ENCODE results near the gene SMCP.

SMCP gene

GRCh38 chr1:152869808-152870419 is 8.2 kb upstream of the SMCP start:
- H3K27ac ChIP-seq (ENCODE audit: low read depth in 2 of 2, low read length in 2 of 2): no peak overlapping the region

GRCh38 chr1:152870831-152871730 is 7.0 kb upstream of the SMCP start:
- no peaks in the 10 kb centered on the region for H3K4me1 ChIP-seq (ENCODE audit: control insufficient read depth in 2 of 2, insufficient read depth in 2 of 2, low read length in 2 of 2)
- no peak overlapping the region for H3K4me3 ChIP-seq (ENCODE audit: low read length in 2 of 2)
- H3K36me3 ChIP-seq (ENCODE audit: control insufficient read depth in 2 of 2, insufficient read depth in 2 of 2, low read length in 2 of 2): no peaks in the 10 kb centered on the region
- H3K9me3 ChIP-seq (ENCODE audit: control insufficient read depth in 2 of 2, low read length in 2 of 2): no peaks in the 10 kb centered on the region
- no peak overlapping the region for H3K9ac ChIP-seq (ENCODE audit: low read depth in 1 of 2, low read length in 2 of 2)
- H3K27ac ChIP-seq (ENCODE audit: low read depth in 2 of 2, low read length in 2 of 2): no peak overlapping the region
- H3K27me3 ChIP-seq (ENCODE audit: control insufficient read depth in 2 of 2, insufficient read depth in 2 of 2, low read length in 2 of 2): no peaks in the 10 kb centered on the region

More at GRCh38 chr1:152869808-152870419, 8.2 kb upstream of the SMCP start:
- Histone ChIP-seq H3K9me3 (ENCODE audit: control insufficient read depth in 2 of 2, low read length in 2 of 2) (no peaks in the 10 kb centered on the region), H3K27me3 (ENCODE audit: control insufficient read depth in 2 of 2, insufficient read depth in 2 of 2, low read length in 2 of 2) (no peaks in the 10 kb centered on the region), H3K36me3 (ENCODE audit: control insufficient read depth in 2 of 2, insufficient read depth in 2 of 2, low read length in 2 of 2) (no peaks in the 10 kb centered on the region), H3K9ac (ENCODE audit: low read depth in 1 of 2, low read length in 2 of 2) (no peak overlapping the region), H3K4me1 (ENCODE audit: control insufficient read depth in 2 of 2, insufficient read depth in 2 of 2, low read length in 2 of 2) (no peaks in the 10 kb centered on the region), H3K4me3 (ENCODE audit: low read length in 2 of 2) (no peak overlapping the region)

GRCh38 chr1:152871731-152872126 is 6.4 kb upstream of the SMCP start:
- H3K9me3 ChIP-seq (ENCODE audit: control insufficient read depth in 2 of 2, low read length in 2 of 2): no peaks in the 10 kb centered on the region
- H3K4me3 ChIP-seq (ENCODE audit: low read length in 2 of 2): no peak overlapping the region
- no peaks in the 10 kb centered on the region for H3K27me3 ChIP-seq (ENCODE audit: control insufficient read depth in 2 of 2, insufficient read depth in 2 of 2, low read length in 2 of 2)
- no peaks in the 10 kb centered on the region for H3K4me1 ChIP-seq (ENCODE audit: control insufficient read depth in 2 of 2, insufficient read depth in 2 of 2, low read length in 2 of 2)
- H3K27ac ChIP-seq (ENCODE audit: low read depth in 2 of 2, low read length in 2 of 2): no peak overlapping the region
- no peaks in the 10 kb centered on the region for H3K36me3 ChIP-seq (ENCODE audit: control insufficient read depth in 2 of 2, insufficient read depth in 2 of 2, low read length in 2 of 2)
- H3K9ac ChIP-seq (ENCODE audit: low read depth in 1 of 2, low read length in 2 of 2): no peak overlapping the region

GRCh38 chr1:152873495-152873894 is 4.6 kb upstream of the SMCP start:
- Histone ChIP-seq H3K4me1 (ENCODE audit: control insufficient read depth in 2 of 2, insufficient read depth in 2 of 2, low read length in 2 of 2) (no peaks in the 10 kb centered on the region), H3K9ac (ENCODE audit: low read depth in 1 of 2, low read length in 2 of 2) (no peak overlapping the region), H3K4me3 (ENCODE audit: low read length in 2 of 2) (no peak overlapping the region), H3K36me3 (ENCODE audit: control insufficient read depth in 2 of 2, insufficient read depth in 2 of 2, low read length in 2 of 2) (no peaks in the 10 kb centered on the region), H3K27me3 (ENCODE audit: control insufficient read depth in 2 of 2, insufficient read depth in 2 of 2, low read length in 2 of 2) (no peaks in the 10 kb centered on the region), H3K27ac (ENCODE audit: low read depth in 2 of 2, low read length in 2 of 2) (no peak overlapping the region), H3K9me3 (ENCODE audit: control insufficient read depth in 2 of 2, low read length in 2 of 2) (no peaks in the 10 kb centered on the region)

- no peaks in the 10 kb centered on the region for H3K9me3 ChIP-seq (ENCODE audit: control insufficient read depth in 2 of 2, low read length in 2 of 2)
- H3K9ac ChIP-seq (ENCODE audit: low read depth in 1 of 2, low read length in 2 of 2): no peak overlapping the region
- no peaks in the 10 kb centered on the region for H3K36me3 ChIP-seq (ENCODE audit: control insufficient read depth in 2 of 2, insufficient read depth in 2 of 2, low read length in 2 of 2)
- H3K4me3 ChIP-seq (ENCODE audit: low read length in 2 of 2): no peak overlapping the region
- H3K4me1 ChIP-seq (ENCODE audit: control insufficient read depth in 2 of 2, insufficient read depth in 2 of 2, low read length in 2 of 2): no peaks in the 10 kb centered on the region
- no peaks in the 10 kb centered on the region for H3K27me3 ChIP-seq (ENCODE audit: control insufficient read depth in 2 of 2, insufficient read depth in 2 of 2, low read length in 2 of 2)
- no peak overlapping the region for H3K27ac ChIP-seq (ENCODE audit: low read depth in 2 of 2, low read length in 2 of 2)
Measured at GRCh38 chr1:152876827-152877226, 1.3 kb upstream of the SMCP start.

- H3K9ac ChIP-seq (ENCODE audit: low read depth in 1 of 2, low read length in 2 of 2): no peak overlapping the region
- no peaks in the 10 kb centered on the region for H3K27me3 ChIP-seq (ENCODE audit: control insufficient read depth in 2 of 2, insufficient read depth in 2 of 2, low read length in 2 of 2)
- H3K27ac ChIP-seq (ENCODE audit: low read depth in 2 of 2, low read length in 2 of 2): no peak overlapping the region
- H3K4me1 ChIP-seq (ENCODE audit: control insufficient read depth in 2 of 2, insufficient read depth in 2 of 2, low read length in 2 of 2): no peaks in the 10 kb centered on the region
- H3K36me3 ChIP-seq (ENCODE audit: control insufficient read depth in 2 of 2, insufficient read depth in 2 of 2, low read length in 2 of 2): no peaks in the 10 kb centered on the region
- H3K4me3 ChIP-seq (ENCODE audit: low read length in 2 of 2): no peak overlapping the region
- H3K9me3 ChIP-seq (ENCODE audit: control insufficient read depth in 2 of 2, low read length in 2 of 2): no peaks in the 10 kb centered on the region
Measured at GRCh38 chr1:152879559-152880198, 1.6 kb downstream of the SMCP start.

GRCh38 chr1:152880316-152880715 is 2.2 kb downstream of the SMCP start:
- Histone ChIP-seq H3K27ac (ENCODE audit: low read depth in 2 of 2, low read length in 2 of 2) (no peak overlapping the region), H3K4me1 (ENCODE audit: control insufficient read depth in 2 of 2, insufficient read depth in 2 of 2, low read length in 2 of 2) (no peaks in the 10 kb centered on the region), H3K4me3 (ENCODE audit: low read length in 2 of 2) (no peak overlapping the region), H3K9ac (ENCODE audit: low read depth in 1 of 2, low read length in 2 of 2) (no peak overlapping the region), H3K36me3 (ENCODE audit: control insufficient read depth in 2 of 2, insufficient read depth in 2 of 2, low read length in 2 of 2) (no peaks in the 10 kb centered on the region), H3K27me3 (ENCODE audit: control insufficient read depth in 2 of 2, insufficient read depth in 2 of 2, low read length in 2 of 2) (no peaks in the 10 kb centered on the region), H3K9me3 (ENCODE audit: control insufficient read depth in 2 of 2, low read length in 2 of 2) (no peaks in the 10 kb centered on the region)

- Histone ChIP-seq H3K4me1 (ENCODE audit: control insufficient read depth in 2 of 2, insufficient read depth in 2 of 2, low read length in 2 of 2) (no peaks in the 10 kb centered on the region), H3K9ac (ENCODE audit: low read depth in 1 of 2, low read length in 2 of 2) (no peak overlapping the region), H3K27ac (ENCODE audit: low read depth in 2 of 2, low read length in 2 of 2) (no peak overlapping the region), H3K27me3 (ENCODE audit: control insufficient read depth in 2 of 2, insufficient read depth in 2 of 2, low read length in 2 of 2) (no peaks in the 10 kb centered on the region), H3K4me3 (ENCODE audit: low read length in 2 of 2) (no peak overlapping the region), H3K9me3 (ENCODE audit: control insufficient read depth in 2 of 2, low read length in 2 of 2) (no peaks in the 10 kb centered on the region), H3K36me3 (ENCODE audit: control insufficient read depth in 2 of 2, insufficient read depth in 2 of 2, low read length in 2 of 2) (no peaks in the 10 kb centered on the region)
Measured at GRCh38 chr1:152880907-152881306, 2.8 kb downstream of the SMCP start.

GRCh38 chr1:152884085-152884484 is 6.0 kb downstream of the SMCP start:
- no peak overlapping the region for H3K27ac ChIP-seq (ENCODE audit: low read depth in 2 of 2, low read length in 2 of 2)
- no peak overlapping the region for H3K4me3 ChIP-seq (ENCODE audit: low read length in 2 of 2)
- no peak overlapping the region for H3K9ac ChIP-seq (ENCODE audit: low read depth in 1 of 2, low read length in 2 of 2)
- no peaks in the 10 kb centered on the region for H3K36me3 ChIP-seq (ENCODE audit: control insufficient read depth in 2 of 2, insufficient read depth in 2 of 2, low read length in 2 of 2)
- no peaks in the 10 kb centered on the region for H3K9me3 ChIP-seq (ENCODE audit: control insufficient read depth in 2 of 2, low read length in 2 of 2)
- H3K27me3 ChIP-seq (ENCODE audit: control insufficient read depth in 2 of 2, insufficient read depth in 2 of 2, low read length in 2 of 2): no peaks in the 10 kb centered on the region
- H3K4me1 ChIP-seq (ENCODE audit: control insufficient read depth in 2 of 2, insufficient read depth in 2 of 2, low read length in 2 of 2): no peaks in the 10 kb centered on the region

GRCh38 chr1:152884506-152884905 is 6.4 kb downstream of the SMCP start:
- Histone ChIP-seq H3K4me3 (ENCODE audit: low read length in 2 of 2) (no peak overlapping the region), H3K36me3 (ENCODE audit: control insufficient read depth in 2 of 2, insufficient read depth in 2 of 2, low read length in 2 of 2) (no peaks in the 10 kb centered on the region), H3K4me1 (ENCODE audit: control insufficient read depth in 2 of 2, insufficient read depth in 2 of 2, low read length in 2 of 2) (no peaks in the 10 kb centered on the region), H3K27ac (ENCODE audit: low read depth in 2 of 2, low read length in 2 of 2) (no peak overlapping the region), H3K9ac (ENCODE audit: low read depth in 1 of 2, low read length in 2 of 2) (no peak overlapping the region), H3K27me3 (ENCODE audit: control insufficient read depth in 2 of 2, insufficient read depth in 2 of 2, low read length in 2 of 2) (no peaks in the 10 kb centered on the region), H3K9me3 (ENCODE audit: control insufficient read depth in 2 of 2, low read length in 2 of 2) (no peaks in the 10 kb centered on the region)
